ENCODE results near the gene RNASEH1.

The RNASEH1 gene

DNA sequence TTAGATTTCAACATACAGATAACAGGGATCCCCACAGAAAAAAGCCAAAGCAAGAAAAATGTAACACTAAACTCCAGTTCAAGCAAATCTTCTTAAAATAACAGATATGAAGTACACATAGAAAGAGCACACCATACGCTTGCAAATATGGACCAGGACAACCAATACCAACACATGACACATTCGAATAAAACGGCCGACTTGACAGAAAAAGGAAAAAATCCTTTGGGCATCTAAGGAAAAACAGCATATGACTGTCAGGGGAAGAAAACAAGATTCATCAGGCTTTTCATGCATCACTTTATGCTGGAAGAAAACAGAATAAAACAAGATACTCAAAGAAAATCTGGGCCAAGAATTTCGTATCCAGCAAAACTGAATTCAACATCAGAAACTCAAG is 16.0 kb downstream of the RNASEH1 start:
- in situ Hi-C loops (cut with MboI; ENCODE audit: low pct_unique_long_range_greater_than_20kb, low sequenced_read_pairs, unreplicated experiment) = no loop called here
- no peak for DNase-seq (ENCODE audit: low spot score)
- TF ChIP-seq, protein P1, sequence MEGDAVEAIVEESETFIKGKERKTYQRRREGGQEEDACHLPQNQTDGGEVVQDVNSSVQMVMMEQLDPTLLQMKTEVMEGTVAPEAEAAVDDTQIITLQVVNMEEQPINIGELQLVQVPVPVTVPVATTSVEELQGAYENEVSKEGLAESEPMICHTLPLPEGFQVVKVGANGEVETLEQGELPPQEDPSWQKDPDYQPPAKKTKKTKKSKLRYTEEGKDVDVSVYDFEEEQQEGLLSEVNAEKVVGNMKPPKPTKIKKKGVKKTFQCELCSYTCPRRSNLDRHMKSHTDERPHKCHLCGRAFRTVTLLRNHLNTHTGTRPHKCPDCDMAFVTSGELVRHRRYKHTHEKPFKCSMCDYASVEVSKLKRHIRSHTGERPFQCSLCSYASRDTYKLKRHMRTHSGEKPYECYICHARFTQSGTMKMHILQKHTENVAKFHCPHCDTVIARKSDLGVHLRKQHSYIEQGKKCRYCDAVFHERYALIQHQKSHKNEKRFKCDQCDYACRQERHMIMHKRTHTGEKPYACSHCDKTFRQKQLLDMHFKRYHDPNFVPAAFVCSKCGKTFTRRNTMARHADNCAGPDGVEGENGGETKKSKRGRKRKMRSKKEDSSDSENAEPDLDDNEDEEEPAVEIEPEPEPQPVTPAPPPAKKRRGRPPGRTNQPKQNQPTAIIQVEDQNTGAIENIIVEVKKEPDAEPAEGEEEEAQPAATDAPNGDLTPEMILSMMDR (IDR thresholded peaks at IDR 0.05; ENCODE audit: extremely low read depth, insufficient read depth, missing control alignments) = no peak

DNA sequence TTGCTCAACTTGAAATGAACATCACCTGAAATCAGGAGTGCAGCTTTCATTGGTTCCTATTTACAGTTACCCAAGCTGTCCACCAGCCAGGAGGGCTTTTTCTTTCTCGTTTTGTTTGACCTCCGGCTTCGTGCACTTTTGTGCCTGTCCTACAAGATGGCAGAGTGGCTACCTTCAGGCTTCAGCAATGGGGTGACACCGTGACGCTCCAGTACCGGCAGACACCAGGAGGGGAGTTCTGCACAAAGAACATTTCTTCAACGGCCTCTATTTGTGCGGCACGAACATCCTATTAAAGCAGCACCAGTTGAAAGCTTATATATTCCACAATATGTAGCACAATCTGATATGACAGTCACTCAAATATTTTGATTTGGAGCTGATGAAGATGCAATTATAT is 18.3 kb downstream of the RNASEH1 start:
- in situ Hi-C loops (cut with MboI; ENCODE audit: low pct_unique_long_range_greater_than_20kb, low sequenced_read_pairs, unreplicated experiment) = no loop called here

DNA sequence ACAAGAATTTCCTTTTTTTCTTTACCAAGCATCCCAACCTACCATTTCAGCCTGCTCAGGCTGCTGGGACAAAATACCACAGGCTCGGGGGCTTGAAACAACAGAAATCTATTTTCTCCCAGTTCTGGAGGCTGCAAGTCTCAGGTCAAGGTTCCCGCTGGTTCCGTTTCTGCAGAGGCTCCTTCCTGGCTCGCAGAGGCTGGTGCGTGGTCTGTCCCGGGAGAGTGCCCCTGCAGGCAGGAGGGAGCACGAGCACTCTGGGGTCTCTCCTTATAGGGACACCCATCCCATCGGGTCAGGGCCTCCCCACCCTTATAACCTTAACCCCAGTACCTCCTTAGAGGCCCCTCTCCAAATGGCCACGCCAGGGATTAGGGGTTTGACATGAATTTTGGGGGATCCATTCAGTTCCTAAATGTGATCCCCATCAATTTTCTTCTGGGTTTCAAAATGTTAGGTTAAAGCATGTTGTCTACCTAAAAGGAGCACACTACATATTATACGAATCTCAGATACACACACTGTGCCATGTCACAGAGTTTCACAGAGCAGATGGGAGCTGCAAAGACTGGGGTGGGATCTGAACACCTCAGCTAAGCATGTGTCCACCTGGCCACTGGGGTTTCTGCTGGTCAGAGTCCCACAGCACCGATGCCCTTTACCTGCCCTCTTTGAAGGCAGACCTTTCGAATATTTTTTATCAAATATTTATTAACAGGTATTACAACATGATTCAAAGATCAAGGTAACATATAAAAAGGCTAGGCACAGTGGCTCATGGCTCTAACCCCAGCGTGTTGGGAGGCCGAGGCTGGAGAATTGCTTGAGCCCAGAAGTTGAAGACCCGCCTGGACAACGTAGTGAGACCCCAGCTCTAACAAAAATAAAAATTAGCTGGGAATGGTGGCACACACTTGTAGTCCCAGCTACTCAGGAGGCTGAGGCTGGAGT is 21.2 kb downstream of the RNASEH1 start:
- in situ Hi-C loops (cut with MboI; ENCODE audit: low pct_unique_long_range_greater_than_20kb, low sequenced_read_pairs, unreplicated experiment) = no loop called here

More for the DNA sequence above, 18.3 kb downstream of the RNASEH1 start:
- TF ChIP-seq, protein P1 (IDR thresholded peaks at IDR 0.05; ENCODE audit: extremely low read depth, insufficient read depth, missing control alignments) = no peak
- DNase-seq (ENCODE audit: low spot score) = no peak

DNA sequence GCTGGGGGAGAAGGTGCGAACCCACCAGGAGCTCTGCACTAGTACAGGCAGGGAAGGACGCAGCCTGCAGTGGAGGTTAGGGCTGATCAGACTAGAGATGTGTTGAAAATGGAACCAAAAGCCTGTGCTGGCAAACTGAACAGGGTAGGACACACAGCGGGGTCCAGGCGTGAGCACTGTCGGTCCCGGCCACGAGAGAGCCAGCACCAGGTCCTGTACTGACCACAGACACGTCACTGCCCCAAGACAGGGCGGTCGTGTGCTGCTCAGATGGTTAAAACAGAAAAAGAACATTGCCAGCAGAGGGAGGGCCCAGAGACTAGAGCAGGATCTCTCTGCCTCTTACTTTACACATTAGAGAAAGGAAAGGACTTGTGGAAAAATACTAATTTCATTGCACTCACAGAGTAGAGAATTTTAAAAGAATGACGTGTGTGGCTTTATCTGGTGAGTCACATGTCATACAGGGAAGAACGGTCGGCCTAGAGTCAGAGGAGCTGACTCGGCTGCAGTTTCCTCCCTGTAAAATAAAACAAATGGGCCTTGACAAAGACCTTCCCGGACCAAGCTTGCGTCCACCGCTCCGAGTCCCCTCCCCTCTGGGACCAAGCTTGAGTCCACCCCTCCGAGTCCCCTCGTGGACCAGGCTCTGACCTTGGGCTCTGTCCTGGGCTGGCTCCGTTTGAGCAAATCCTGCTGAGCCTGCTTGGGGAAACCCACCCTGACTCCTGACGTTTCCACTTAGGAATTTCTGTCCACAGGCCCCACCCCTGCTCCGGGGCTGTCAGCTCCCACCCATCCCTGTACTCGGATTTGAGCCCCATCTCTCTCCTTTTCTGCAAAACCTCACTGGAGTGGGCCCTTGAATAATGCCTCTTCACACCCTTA is 22.1 kb downstream of the RNASEH1 start:
- TF ChIP-seq, protein P1 (IDR thresholded peaks at IDR 0.05; ENCODE audit: extremely low read depth, insufficient read depth, missing control alignments) = no peak
- DNase-seq (ENCODE audit: low spot score) = peak; percentile 49
- in situ Hi-C loops (cut with MboI; ENCODE audit: low pct_unique_long_range_greater_than_20kb, low sequenced_read_pairs, unreplicated experiment) = no loop called here

More for the DNA sequence above, 21.2 kb downstream of the RNASEH1 start:
- no peak for DNase-seq (ENCODE audit: low spot score)
- TF ChIP-seq, protein P1 (IDR thresholded peaks at IDR 0.05; ENCODE audit: extremely low read depth, insufficient read depth, missing control alignments) = peak; percentile 7

DNA sequence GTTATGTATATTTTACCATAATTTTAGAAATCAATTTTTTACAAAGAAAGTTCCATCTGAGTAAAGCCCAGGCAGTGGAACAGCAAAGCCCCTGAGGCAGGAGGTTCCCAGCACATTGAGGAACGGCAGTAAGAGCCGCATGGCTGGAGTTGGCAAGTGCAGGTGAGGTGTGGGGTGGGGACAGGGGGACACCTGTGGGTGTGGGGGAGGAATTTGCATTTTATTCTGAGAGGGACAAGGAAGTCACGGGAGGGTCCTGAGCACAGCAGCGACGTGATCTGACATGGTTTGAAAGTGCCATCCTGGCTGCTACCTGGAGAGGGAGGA is 22.7 kb downstream of the RNASEH1 start:
- in situ Hi-C loops (cut with MboI; ENCODE audit: low pct_unique_long_range_greater_than_20kb, low sequenced_read_pairs, unreplicated experiment) = no loop called here
- TF ChIP-seq, protein P1 (IDR thresholded peaks at IDR 0.05; ENCODE audit: extremely low read depth, insufficient read depth, missing control alignments) = no peak
- DNase-seq (ENCODE audit: low spot score) = no peak

DNA sequence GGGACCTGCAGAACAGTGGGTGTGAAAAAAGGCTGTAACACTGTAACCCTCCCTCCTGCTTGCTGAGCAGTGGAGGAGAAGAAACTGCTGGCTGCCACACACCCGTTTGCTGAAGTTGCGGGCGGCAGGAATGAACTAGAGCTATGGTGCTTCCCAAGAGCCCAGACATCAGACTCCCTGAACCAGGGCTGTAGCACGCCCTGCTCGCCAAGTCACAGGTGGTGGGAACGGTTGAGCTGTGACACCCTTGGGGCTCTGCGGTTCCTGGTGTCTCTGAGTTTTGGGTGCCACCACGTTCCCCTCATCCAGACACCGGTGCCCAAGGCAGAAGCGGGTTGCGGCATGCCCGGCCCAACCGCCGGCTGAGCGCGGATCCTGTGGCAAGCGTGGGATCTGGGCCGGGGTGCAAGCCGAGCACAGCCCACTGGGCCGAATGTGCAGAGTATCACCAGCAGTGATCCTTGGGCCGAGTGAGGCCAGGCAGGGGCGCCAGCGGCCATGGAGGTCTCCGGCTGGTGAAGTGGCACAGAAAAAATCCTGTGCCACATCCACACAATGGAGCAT is 23.8 kb downstream of the RNASEH1 start:
- TF ChIP-seq, protein P1 (IDR thresholded peaks at IDR 0.05; ENCODE audit: extremely low read depth, insufficient read depth, missing control alignments) = no peak
- no peak for DNase-seq (ENCODE audit: low spot score)
- in situ Hi-C loops (cut with MboI; ENCODE audit: low pct_unique_long_range_greater_than_20kb, low sequenced_read_pairs, unreplicated experiment) = no loop called here
